Endothelial cell of umbilical vein (primary cell): ENCODE results near the gene EDNRB. TPM values are rescaled to one million over a fixed set of nuclear protein-coding genes. Genes with fewer than 3 reads are reported as not detected.

ENCODE experiments used
- BruUV-seq: library from RNA; stranded (reverse); fragments of 400-500 nt; replicated peaks from 2 replicates; lab custom pipeline; 2021; lab: Mats Ljungman, UMichigan
- CTCF ChIA-PET: fragments of 300-600, 350-600 bp; sonication (Branson Sonifier 250); formaldehyde crosslinking; loops from one replicate; lab custom pipeline; 2021; ENCODE audit warnings: antibody characterized with exemption, inconsistent platforms; lab: Charles Lee
- POLR2A ChIA-PET: fragments of 300-600, 350-600 bp; sonication (Branson Sonifier 250); formaldehyde crosslinking; loops from one replicate; lab custom pipeline; 2021; ENCODE audit warnings: antibody characterized with exemption, inconsistent platforms; lab: Charles Lee
- DNase-seq: peaks from one replicate; pipeline ENCODE4 v3.0.0-alpha.2; 2011; ENCODE audit warnings: low read depth, low spot score
- FAIRE-seq: peaks from 2 replicates; lab custom pipeline; 2011; peaks lifted over from hg19 to GRCh38; lab: Jason Lieb, UNC
- H2AFZ ChIP-seq: 2 replicates; pipeline ENCODE4 v1.6.0; 2012; ENCODE audit warnings: low read depth, low read length, control low read depth, inconsistent platforms
- H3K27ac ChIP-seq: 2 replicates; pipeline ENCODE4 v1.5.1; 2011; ENCODE audit warnings: low read depth, mild to moderate bottlenecking, control low read depth, low read length, moderate library complexity; ENCODE audit not compliant: insufficient read depth
- H3K27me3 ChIP-seq, 2 experiments: 2 replicates each; pipeline versions ENCODE4 v1.6.0 to v1.6.1; 2011; ENCODE audit warnings: low read length in 2 of 2, mixed read lengths in 1 of 2; ENCODE audit not compliant: control insufficient read depth in 2 of 2, insufficient read depth in 2 of 2
- H3K36me3 ChIP-seq, 2 experiments: 2 replicates in 1 of 2; 3 replicates in 1 of 2; pipeline ENCODE4 v1.5.1; 2011; ENCODE audit warnings: low read length in 2 of 2, mild to moderate bottlenecking in 1 of 2, moderate library complexity in 1 of 2; ENCODE audit not compliant: control insufficient read depth in 2 of 2, insufficient read depth in 2 of 2; ENCODE audit errors: extremely low read depth in 1 of 2
- H3K4me1 ChIP-seq: 3 replicates; pipeline ENCODE4 v1.5.1; 2011; ENCODE audit warnings: mild to moderate bottlenecking, low read length; ENCODE audit not compliant: control insufficient read depth, insufficient read depth; ENCODE audit errors: extremely low read depth
- H3K4me2 ChIP-seq: 2 replicates; pipeline ENCODE4 v1.6.1; 2011; ENCODE audit warnings: low read length, control low read depth, mixed read lengths; ENCODE audit not compliant: insufficient read depth
- H3K4me3 ChIP-seq, 3 experiments: fragments of 200-600 bp in 1 of 3; sonication (generic), shearing (Covaris generic) in 1 of 3; replicated peaks in 1 of 3; 2 replicates each; pipeline ENCODE4 v1.5.1; 2011 to 2016; ENCODE audit warnings: control low read depth in 3 of 3, low read length in 3 of 3, mild to moderate bottlenecking in 2 of 3, inconsistent platforms in 1 of 3, low read depth in 1 of 3, moderate library complexity in 1 of 3; ENCODE audit not compliant: insufficient read depth in 1 of 3
- H3K79me2 ChIP-seq: 2 replicates; pipeline ENCODE4 v1.6.0; 2012; ENCODE audit warnings: low read length, inconsistent platforms; ENCODE audit not compliant: control insufficient read depth, insufficient read depth
- H3K9ac ChIP-seq: replicated peaks from 2 replicates; pipeline ENCODE3; 2011; ENCODE audit warnings: low read length, control low read depth; ENCODE audit not compliant: insufficient read depth; ENCODE audit errors: extremely low read depth
- H3K9me1 ChIP-seq: replicated peaks from 3 replicates; pipeline ENCODE4 v1.6.0; 2011; ENCODE audit warnings: mild to moderate bottlenecking, low read length; ENCODE audit not compliant: control insufficient read depth, insufficient read depth; ENCODE audit errors: extremely low read depth
- H3K9me3 ChIP-seq: replicated peaks from 2 replicates; pipeline ENCODE4 v1.5.1; 2012; ENCODE audit warnings: low read length, inconsistent platforms; ENCODE audit not compliant: control insufficient read depth, insufficient read depth
- H4K20me1 ChIP-seq: replicated peaks from 2 replicates; pipeline ENCODE3; 2011; ENCODE audit warnings: mild to moderate bottlenecking, low read length; ENCODE audit not compliant: control insufficient read depth, insufficient read depth; ENCODE audit errors: extremely low read depth
- CTCF ChIP-seq, 2 donors: IDR thresholded peaks; 1 replicate in 1 of 2; 2 replicates in 1 of 2; pipeline ENCODE4 v1.5.1; 2011; ENCODE audit warnings: low read length in 2 of 2, mild to moderate bottlenecking in 2 of 2, moderate library complexity in 2 of 2, control low read depth in 1 of 2, inconsistent platforms in 1 of 2, low read depth in 1 of 2; ENCODE audit not compliant: insufficient read depth in 1 of 2; ENCODE audit errors: extremely low read depth in 1 of 2
- EZH2 ChIP-seq: IDR thresholded peaks from 2 replicates; pipeline ENCODE4 v1.6.1; 2012; ENCODE audit warnings: borderline replicate concordance, low read depth, mild to moderate bottlenecking, moderate library complexity, low read length, inconsistent platforms; ENCODE audit not compliant: severe bottlenecking
- FOS ChIP-seq: IDR thresholded peaks from 2 replicates; pipeline ENCODE4 v1.6.1; 2011; ENCODE audit warnings: mild to moderate bottlenecking, low read length, moderate library complexity, borderline replicate concordance; ENCODE audit not compliant: insufficient read depth
- GATA2 ChIP-seq: IDR thresholded peaks from 2 replicates; pipeline ENCODE4 v1.7.0; 2011; ENCODE audit warnings: low read depth, mild to moderate bottlenecking, moderate library complexity, mixed read lengths, low read length; ENCODE audit not compliant: insufficient read length, insufficient read depth
- JUN ChIP-seq: IDR thresholded peaks from 2 replicates; pipeline ENCODE4 v1.6.1; 2011; ENCODE audit warnings: borderline replicate concordance, low read depth; ENCODE audit not compliant: insufficient read length, insufficient read depth
- MAX ChIP-seq: IDR thresholded peaks from 2 replicates; pipeline ENCODE4 v1.6.1; 2011; ENCODE audit not compliant: insufficient read depth, insufficient read length
- MYC ChIP-seq: IDR thresholded peaks from one replicate; pipeline ENCODE4 v1.6.1; 2011; ENCODE audit warnings: mild to moderate bottlenecking, low read depth, low read length
- POLR2A ChIP-seq: IDR thresholded peaks from 2 replicates; pipeline ENCODE4 v1.6.1; 2012; ENCODE audit warnings: low read depth, mild to moderate bottlenecking, control low read depth, low read length
- POLR2AphosphoS5 ChIP-seq: IDR thresholded peaks from 2 replicates; pipeline ENCODE4 v1.6.1; 2012; ENCODE audit warnings: low read depth, mild to moderate bottlenecking, control low read depth, low read length, moderate library complexity; ENCODE audit not compliant: insufficient read depth
- dilution Hi-C: fragments of 300-500 bp; cut with MboI; formaldehyde crosslinking; loops from one replicate; pipeline ENCODE4 v1.15.0; 2019; ENCODE audit warnings: low sequenced_read_pairs; ENCODE audit not compliant: extremely low pct_ligation_motif_present
- intact Hi-C: fragments of 100-400 bp; cut with micrococcal nuclease; formaldehyde crosslinking; loops from one replicate; pipeline ENCODE4 v1.10.0; 2022
- polyA plus RNA-seq, 4 experiments: library from polyadenylated mRNA; depleted of rRNA in 3 of 4; stranded (reverse) in 3 of 4; unstranded in 1 of 4; fragments of >200 nt; gene quantifications; 2 replicates each; pipeline versions ENCODE4 v1.2.1 to v1.2.3, GENCODE V29; 2011 to 2012; ENCODE audit warnings: missing spikeins in 1 of 4
- total RNA-seq: library from RNA; stranded (reverse); gene quantifications from 2 replicates; pipeline ENCODE4 v1.2.3, GENCODE V29; 2021

EDNRB gene
- total and polyA plus RNA-seq, 2 donors (not counting 3 experiments of a cell fraction or from before 2014, with no cell fraction given) = 1.3 to 2.3 TPM

GRCh38 chr13:77925616-77926015 lies 7.0 kb upstream of the EDNRB start:
- Histone ChIP-seq H3K4me1 (peaks cover 12% of the 10 kb centered on the region), H2AFZ (no peak overlapping the region), H3K9me3 (no peaks in the 10 kb centered on the region), H3K9ac (no peak overlapping the region), H4K20me1 (no peaks in the 10 kb centered on the region), H3K27ac (no peak overlapping the region), H3K9me1 (no peaks in the 10 kb centered on the region), H3K4me3 (no peak overlapping the region), H3K79me2 (no peaks in the 10 kb centered on the region), H3K4me2 (no peak overlapping the region), H3K36me3 (no peaks in the 10 kb centered on the region), H3K27me3 (no peaks in the 10 kb centered on the region)
- TF ChIP-seq POLR2AphosphoS5 = no peak
- TF ChIP-seq MAX = no peak
- TF ChIP-seq FOS = no peak
- TF ChIP-seq CTCF (IDR thresholded peaks at IDR 0.05; ENCODE audit: extremely low read depth in 1 of 2, insufficient read depth in 1 of 2, low read depth in 1 of 2, low read length in 2 of 2) = no peak
- TF ChIP-seq GATA2 = no peak
- no peak for TF ChIP-seq POLR2A
- TF ChIP-seq EZH2 = no peak
- no peak for TF ChIP-seq MYC
- no peak for TF ChIP-seq JUN
- BruUV-seq = no TSS peak
- DNase-seq = no peak
- POLR2A ChIA-PET = no interaction called here
- intact Hi-C loops (no loop called here), dilution Hi-C loops (no loop called here)
- CTCF ChIA-PET = no interaction called here
- no peak for FAIRE-seq
